ENCODE results near the gene THBS4. TPM values are rescaled to one million over a fixed set of nuclear protein-coding genes. Genes with fewer than 3 reads are reported as not detected.

The THBS4 gene
- total and polyA plus RNA-seq, 4 donors: 0.08 to 0.28 (median 0.20) TPM

DNA sequence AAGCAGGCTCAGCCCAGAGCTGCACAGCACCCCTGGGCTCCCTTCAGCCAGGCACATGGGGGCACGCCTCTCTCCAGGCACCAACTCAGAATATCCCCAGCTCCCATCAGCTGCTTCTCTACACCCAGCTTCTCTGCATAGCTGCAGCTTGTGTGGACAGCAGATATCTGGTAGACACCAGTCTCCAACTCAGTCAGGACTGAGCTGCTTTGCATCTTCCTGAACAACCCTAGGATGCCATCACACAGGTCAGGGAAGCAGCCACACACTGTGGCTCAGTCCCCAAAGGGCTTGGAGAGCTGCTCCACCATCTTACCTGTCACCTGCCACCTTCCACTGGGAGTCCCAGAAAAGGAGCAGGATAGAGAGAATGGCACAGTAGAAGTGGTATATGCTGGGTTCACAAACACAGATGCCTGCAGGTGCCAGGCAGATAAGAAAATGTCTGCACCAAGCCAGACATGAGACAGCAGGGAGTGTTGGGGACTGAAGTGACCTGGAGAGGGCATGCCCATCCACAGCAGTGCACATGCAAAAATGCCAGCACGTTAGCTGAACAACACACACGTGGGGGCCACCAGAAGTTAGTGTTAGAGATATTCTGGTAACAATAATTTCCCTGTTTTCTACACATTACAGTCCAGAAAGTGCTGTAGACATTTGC is 42.0 kb downstream of the THBS4 start:
- DNase-seq (ENCODE audit: low spot score): no peak
- TF ChIP-seq FOXA1 (IDR thresholded peaks at IDR 0.05) (no peak), TAF1 (conservative IDR thresholded peaks at IDR 0.05) (no peak), FOXA2 (IDR thresholded peaks at IDR 0.05) (no peak), RAD21 (IDR thresholded peaks at IDR 0.05) (no peak), RXRA (IDR thresholded peaks at IDR 0.05) (no peak), SP1 (IDR thresholded peaks at IDR 0.05) (no peak)
- TF ChIP-seq, protein P1, sequence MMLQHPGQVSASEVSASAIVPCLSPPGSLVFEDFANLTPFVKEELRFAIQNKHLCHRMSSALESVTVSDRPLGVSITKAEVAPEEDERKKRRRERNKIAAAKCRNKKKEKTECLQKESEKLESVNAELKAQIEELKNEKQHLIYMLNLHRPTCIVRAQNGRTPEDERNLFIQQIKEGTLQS (IDR thresholded peaks at IDR 0.05): no peak
- TF ChIP-seq, protein P2, sequence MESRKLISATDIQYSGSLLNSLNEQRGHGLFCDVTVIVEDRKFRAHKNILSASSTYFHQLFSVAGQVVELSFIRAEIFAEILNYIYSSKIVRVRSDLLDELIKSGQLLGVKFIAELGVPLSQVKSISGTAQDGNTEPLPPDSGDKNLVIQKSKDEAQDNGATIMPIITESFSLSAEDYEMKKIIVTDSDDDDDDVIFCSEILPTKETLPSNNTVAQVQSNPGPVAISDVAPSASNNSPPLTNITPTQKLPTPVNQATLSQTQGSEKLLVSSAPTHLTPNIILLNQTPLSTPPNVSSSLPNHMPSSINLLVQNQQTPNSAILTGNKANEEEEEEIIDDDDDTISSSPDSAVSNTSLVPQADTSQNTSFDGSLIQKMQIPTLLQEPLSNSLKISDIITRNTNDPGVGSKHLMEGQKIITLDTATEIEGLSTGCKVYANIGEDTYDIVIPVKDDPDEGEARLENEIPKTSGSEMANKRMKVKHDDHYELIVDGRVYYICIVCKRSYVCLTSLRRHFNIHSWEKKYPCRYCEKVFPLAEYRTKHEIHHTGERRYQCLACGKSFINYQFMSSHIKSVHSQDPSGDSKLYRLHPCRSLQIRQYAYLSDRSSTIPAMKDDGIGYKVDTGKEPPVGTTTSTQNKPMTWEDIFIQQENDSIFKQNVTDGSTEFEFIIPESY (IDR thresholded peaks at IDR 0.05): no peak
- no peak overlapping the region for H3K9ac ChIP-seq (ENCODE audit: low read depth in 1 of 2, low read length in 2 of 2)
- H3K4me3 ChIP-seq (ENCODE audit: low read depth in 1 of 3, low read length in 3 of 3): no peak overlapping the region
- H3K4me1 ChIP-seq (ENCODE audit: control insufficient read depth in 4 of 4, insufficient read depth in 4 of 4, low read length in 3 of 4): no peaks in the 10 kb centered on the region
- peaks cover 0 to 2% (median 0%) of the 10 kb centered on the region in 4 donors for H3K36me3 ChIP-seq (ENCODE audit: control insufficient read depth in 4 of 4, insufficient read depth in 3 of 4, low read depth in 1 of 4, low read length in 3 of 4)
- H3K27me3 ChIP-seq (ENCODE audit: control insufficient read depth in 4 of 4, insufficient read depth in 4 of 4, low read length in 3 of 4): no peaks in the 10 kb centered on the region
- no peaks in the 10 kb centered on the region for H3K9me3 ChIP-seq (ENCODE audit: control insufficient read depth in 4 of 4, low read length in 3 of 4)
- 92% methylated on average over 3 of the region's 3 CpGs for WGBS
- no peak overlapping the region for H3K27ac ChIP-seq (ENCODE audit: low read depth in 1 of 2, low read length in 2 of 2)

DNA sequence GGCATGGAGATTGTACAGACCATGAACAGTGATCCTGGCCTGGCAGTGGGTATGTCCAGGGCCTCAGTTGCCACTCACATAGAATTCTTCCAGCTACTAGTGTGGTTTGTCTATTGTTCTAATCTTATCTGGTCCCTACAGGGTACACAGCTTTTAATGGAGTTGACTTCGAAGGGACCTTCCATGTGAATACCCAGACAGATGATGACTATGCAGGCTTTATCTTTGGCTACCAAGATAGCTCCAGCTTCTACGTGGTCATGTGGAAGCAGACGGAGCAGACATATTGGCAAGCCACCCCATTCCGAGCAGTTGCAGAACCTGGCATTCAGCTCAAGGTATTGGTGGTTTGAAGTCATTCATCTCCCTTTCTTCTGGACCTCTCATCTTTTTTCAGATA is 43.8 kb downstream of the THBS4 start:
- peaks cover 0 to 6% (median 2%) of the 10 kb centered on the region in 4 donors for H3K4me1 ChIP-seq (ENCODE audit: control insufficient read depth in 4 of 4, insufficient read depth in 4 of 4, low read length in 3 of 4)
- 96% methylated on average over 4 of the region's 4 CpGs for WGBS
- no peaks in the 10 kb centered on the region for H3K27me3 ChIP-seq (ENCODE audit: control insufficient read depth in 4 of 4, insufficient read depth in 4 of 4, low read length in 3 of 4)
- H3K27ac ChIP-seq (ENCODE audit: low read depth in 1 of 2, low read length in 2 of 2): no peak overlapping the region
- no peak overlapping the region for H3K9ac ChIP-seq (ENCODE audit: low read depth in 1 of 2, low read length in 2 of 2)
- no peak for DNase-seq (ENCODE audit: low spot score)
- no peak overlapping the region for H3K4me3 ChIP-seq (ENCODE audit: low read depth in 1 of 3, low read length in 3 of 3)
- TF ChIP-seq FOXA2 (IDR thresholded peaks at IDR 0.05) (no peak), TAF1 (conservative IDR thresholded peaks at IDR 0.05) (no peak), YY1 (IDR thresholded peaks at IDR 0.05) (no peak), GABPA (IDR thresholded peaks at IDR 0.05 in 1 of 2, conservative IDR thresholded peaks at IDR 0.05 in 1 of 2) (no peak), FOXA1 (IDR thresholded peaks at IDR 0.05) (no peak), SP1 (IDR thresholded peaks at IDR 0.05) (no peak), NR2F2 (IDR thresholded peaks at IDR 0.05) (no peak), RAD21 (IDR thresholded peaks at IDR 0.05) (no peak)
- TF ChIP-seq, protein P3, sequence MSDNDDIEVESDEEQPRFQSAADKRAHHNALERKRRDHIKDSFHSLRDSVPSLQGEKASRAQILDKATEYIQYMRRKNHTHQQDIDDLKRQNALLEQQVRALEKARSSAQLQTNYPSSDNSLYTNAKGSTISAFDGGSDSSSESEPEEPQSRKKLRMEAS (IDR thresholded peaks at IDR 0.05): no peak
- no peaks in the 10 kb centered on the region for H3K9me3 ChIP-seq (ENCODE audit: control insufficient read depth in 4 of 4, low read length in 3 of 4)
- H3K36me3 ChIP-seq (ENCODE audit: control insufficient read depth in 4 of 4, insufficient read depth in 3 of 4, low read depth in 1 of 4, low read length in 3 of 4): peaks cover 0 to 2% (median 0%) of the 10 kb centered on the region in 4 donors

DNA sequence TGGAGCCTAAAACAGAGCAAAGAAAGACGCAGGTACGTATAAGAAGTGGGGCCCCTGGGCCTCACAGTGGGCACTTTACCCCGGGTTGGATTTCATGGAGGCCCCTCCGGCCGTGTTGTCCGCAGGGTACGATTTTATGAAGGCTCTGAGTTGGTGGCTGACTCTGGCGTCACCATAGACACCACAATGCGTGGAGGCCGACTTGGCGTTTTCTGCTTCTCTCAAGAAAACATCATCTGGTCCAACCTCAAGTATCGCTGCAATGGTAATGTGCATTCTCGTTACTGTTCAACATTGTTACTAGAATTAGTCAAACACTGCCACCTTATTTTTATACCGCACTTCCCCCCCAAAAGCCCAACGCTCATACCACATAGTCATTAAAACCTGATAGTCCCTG is 47.1 kb downstream of the THBS4 start:
- Histone ChIP-seq H3K9me3 (ENCODE audit: control insufficient read depth in 4 of 4, low read length in 3 of 4) (no peaks in the 10 kb centered on the region), H3K27me3 (ENCODE audit: control insufficient read depth in 4 of 4, insufficient read depth in 4 of 4, low read length in 3 of 4) (no peaks in the 10 kb centered on the region), H3K9ac (ENCODE audit: low read depth in 1 of 2, low read length in 2 of 2) (no peak overlapping the region), H3K36me3 (ENCODE audit: control insufficient read depth in 4 of 4, insufficient read depth in 3 of 4, low read depth in 1 of 4, low read length in 3 of 4) (peaks cover 0 to under 1% (median 0%) of the 10 kb centered on the region in 4 donors), H3K4me1 (ENCODE audit: control insufficient read depth in 4 of 4, insufficient read depth in 4 of 4, low read length in 3 of 4) (peaks cover 0 to 6% (median 2%) of the 10 kb centered on the region in 4 donors), H3K27ac (ENCODE audit: low read depth in 1 of 2, low read length in 2 of 2) (no peak overlapping the region), H3K4me3 (ENCODE audit: low read depth in 1 of 3, low read length in 3 of 3) (no peak overlapping the region)
- 96% methylated on average over 15 of the region's 15 CpGs for WGBS
- no peak for DNase-seq (ENCODE audit: low spot score)
- TF ChIP-seq HNF4A (conservative IDR thresholded peaks at IDR 0.05) (no peak), RAD21 (IDR thresholded peaks at IDR 0.05) (no peak), YY1 (IDR thresholded peaks at IDR 0.05) (no peak), FOXA1 (IDR thresholded peaks at IDR 0.05) (no peak), FOXA2 (IDR thresholded peaks at IDR 0.05) (no peak), EGR1 (IDR thresholded peaks at IDR 0.05; ENCODE audit: low read depth in 2 of 2) (no peak), NR2F2 (IDR thresholded peaks at IDR 0.05) (no peak), HNF4G (IDR thresholded peaks at IDR 0.05) (no peak), RXRA (IDR thresholded peaks at IDR 0.05) (no peak), TAF1 (conservative IDR thresholded peaks at IDR 0.05) (no peak), SP1 (IDR thresholded peaks at IDR 0.05) (no peak), JUND (IDR thresholded peaks at IDR 0.05) (no peak), GABPA (IDR thresholded peaks at IDR 0.05 in 1 of 2, conservative IDR thresholded peaks at IDR 0.05 in 1 of 2) (no peak)
- TF ChIP-seq, protein P1 (IDR thresholded peaks at IDR 0.05): no peak
- TF ChIP-seq, protein P4, sequence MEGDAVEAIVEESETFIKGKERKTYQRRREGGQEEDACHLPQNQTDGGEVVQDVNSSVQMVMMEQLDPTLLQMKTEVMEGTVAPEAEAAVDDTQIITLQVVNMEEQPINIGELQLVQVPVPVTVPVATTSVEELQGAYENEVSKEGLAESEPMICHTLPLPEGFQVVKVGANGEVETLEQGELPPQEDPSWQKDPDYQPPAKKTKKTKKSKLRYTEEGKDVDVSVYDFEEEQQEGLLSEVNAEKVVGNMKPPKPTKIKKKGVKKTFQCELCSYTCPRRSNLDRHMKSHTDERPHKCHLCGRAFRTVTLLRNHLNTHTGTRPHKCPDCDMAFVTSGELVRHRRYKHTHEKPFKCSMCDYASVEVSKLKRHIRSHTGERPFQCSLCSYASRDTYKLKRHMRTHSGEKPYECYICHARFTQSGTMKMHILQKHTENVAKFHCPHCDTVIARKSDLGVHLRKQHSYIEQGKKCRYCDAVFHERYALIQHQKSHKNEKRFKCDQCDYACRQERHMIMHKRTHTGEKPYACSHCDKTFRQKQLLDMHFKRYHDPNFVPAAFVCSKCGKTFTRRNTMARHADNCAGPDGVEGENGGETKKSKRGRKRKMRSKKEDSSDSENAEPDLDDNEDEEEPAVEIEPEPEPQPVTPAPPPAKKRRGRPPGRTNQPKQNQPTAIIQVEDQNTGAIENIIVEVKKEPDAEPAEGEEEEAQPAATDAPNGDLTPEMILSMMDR (IDR thresholded peaks at IDR 0.05; ENCODE audit: low read depth, low read length, missing input control): no peak
- TF ChIP-seq, protein P2 (IDR thresholded peaks at IDR 0.05): no peak
- TF ChIP-seq, protein P3 (IDR thresholded peaks at IDR 0.05): no peak
